ENCODE measurements around the gene WDR37.
A peak's percentile ranks its signal among the peaks of the same experiment; 100 is the strongest.
"Not testable (repeated sequence)": the region's sequence is repeated elsewhere in the genome, so short reads cannot be mapped to it uniquely, and the experiment has no call there.

WDR37 gene

DNA sequence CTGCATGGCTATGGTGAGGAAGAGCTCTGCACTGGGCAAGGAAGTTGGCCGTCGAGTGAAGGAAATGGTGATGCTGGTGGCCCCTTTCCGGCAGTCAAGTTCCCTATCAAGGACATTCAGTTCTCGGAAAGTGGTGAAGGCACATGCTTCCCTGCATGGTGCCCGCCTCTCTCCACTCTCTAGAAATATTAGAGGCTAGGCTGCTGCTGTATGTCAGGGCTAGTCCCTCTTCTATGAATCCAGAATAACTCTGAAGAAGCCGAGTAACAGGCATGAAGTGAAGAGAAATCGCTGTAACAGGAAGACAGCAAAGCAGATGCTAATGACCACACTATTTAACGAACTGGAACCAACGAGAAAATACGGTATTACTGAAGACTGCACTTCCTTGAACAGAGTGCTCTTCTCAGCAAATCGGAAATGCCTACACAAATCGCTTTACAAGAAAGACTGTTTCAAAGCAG lies 12.6 kb upstream of the WDR37 start:
- no peak for DNase-seq

DNA sequence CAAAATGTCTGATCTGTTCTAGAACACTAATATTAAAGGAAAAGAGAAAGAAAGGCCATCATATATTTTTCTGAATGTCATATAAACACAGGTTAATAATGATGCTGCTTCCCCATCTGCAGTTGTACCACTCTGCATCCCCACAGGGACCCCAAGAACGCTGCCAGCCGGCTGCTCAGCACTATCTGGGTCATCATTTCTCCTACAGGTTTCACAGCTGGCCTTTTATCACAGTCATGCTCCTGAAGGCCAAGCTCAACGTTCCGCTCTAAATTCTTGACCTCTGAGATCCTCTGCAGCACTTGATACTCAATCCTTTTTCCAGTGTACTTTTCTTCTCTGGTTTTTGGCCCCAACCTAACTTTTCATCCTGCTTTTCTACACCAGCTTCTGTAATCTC lies 12.0 kb upstream of the WDR37 start:
- no peak for DNase-seq

GRCh38 chr10:1044964-1045363 lies 11.2 kb upstream of the WDR37 start:
- no peak for DNase-seq

- no peak for DNase-seq
Observed at GRCh38 chr10:1045415-1045814, 10.8 kb upstream of the WDR37 start.

GRCh38 chr10:1047937-1048336 lies 8.2 kb upstream of the WDR37 start:
- no peak for DNase-seq

DNA sequence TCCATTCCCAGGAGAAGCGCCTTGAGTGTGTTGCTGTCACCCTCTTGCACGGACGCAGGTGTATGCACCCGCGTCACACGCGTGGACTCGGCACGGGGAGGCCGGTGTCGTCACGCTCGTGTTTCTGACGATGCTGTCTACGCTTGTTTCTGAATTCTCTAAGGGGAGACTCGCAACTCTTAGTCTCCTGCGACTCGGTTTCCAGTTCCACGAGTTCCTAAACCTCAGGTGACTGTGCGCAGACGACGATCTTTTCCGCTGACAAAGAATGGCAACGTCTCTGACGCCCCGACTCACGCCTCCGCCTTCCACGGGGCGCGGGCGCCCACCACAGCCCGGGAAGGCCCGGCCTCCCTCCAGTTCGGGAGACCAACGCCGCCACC lies 7.8 kb upstream of the WDR37 start:
- DNase-seq, result no peak

- DNase-seq, result peak; percentile 97
Observed at GRCh38 chr10:1048732-1049424, 7.3 kb upstream of the WDR37 start, which contains the start of gene IDI1. IDI1 (minus strand) TSS chr10:1049119; CDS start chr10:1049003, 116 bp downstream.

DNA sequence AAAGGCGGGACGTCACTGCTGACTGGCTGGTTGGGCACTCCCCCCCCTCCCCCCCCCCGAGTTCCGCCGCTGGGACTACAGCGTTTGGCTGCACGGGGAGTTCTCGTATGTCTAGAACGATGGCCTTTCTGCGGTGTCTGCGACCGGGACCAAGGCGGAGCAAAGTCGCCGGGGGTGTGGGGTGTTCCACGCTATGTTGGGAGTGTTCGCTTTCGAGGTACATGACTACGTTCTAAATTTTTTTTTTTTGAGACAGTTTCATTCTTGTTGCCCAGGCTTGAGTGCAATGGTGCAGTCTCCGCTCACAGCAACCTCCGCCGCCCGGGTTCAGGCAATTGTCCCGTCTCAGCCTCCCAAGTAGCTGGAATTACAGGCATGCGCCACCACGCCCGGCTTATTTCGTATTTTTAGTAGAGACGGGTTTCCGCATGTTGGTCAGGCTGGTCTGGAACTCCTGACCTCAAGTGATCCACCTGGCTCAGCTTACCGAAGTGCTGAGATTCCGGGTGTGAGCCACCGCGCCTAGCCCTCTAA lies 6.7 kb upstream of the WDR37 start:
- no peak for DNase-seq

DNA sequence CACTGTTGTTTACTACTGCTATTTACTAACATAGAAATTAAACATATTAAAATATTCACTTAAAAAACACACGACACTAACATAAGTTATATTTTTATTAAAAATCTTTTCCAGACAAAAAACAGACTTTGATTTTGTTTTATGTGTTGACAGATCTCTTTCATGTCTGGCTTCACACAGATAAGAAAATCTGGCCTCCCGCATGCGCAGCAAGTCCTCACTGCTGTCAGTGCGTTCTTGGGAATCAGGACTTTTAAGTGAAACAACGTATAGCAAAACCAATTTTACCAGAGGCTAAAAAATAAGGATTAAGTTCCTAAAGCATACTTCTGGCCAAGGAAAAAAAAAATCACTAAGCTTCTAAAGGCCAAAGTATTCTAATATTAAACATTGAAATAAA lies 6.0 kb upstream of the WDR37 start:
- no peak for DNase-seq

DNA sequence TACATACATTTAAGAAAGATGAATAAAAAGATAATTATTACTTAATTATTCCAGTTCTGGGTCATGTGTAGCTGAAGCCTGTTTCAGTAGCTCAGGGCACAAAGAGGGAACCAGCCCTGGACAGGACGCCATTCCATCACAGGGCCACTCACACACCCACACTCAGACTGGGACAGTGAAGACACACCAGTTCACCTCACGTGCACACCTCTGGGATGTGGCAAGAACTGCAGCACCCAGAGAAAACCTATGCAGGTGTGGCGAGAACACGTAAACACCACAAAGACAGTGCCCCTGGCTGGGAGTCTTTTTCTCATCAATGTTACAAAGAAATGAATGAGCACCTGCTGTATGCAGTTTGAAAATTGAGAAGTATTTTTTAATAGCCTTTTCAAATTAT lies 5.6 kb upstream of the WDR37 start:
- no peak for DNase-seq

- no peak for DNase-seq
Observed at GRCh38 chr10:1054684-1055083, 1.5 kb upstream of the WDR37 start.

DNA sequence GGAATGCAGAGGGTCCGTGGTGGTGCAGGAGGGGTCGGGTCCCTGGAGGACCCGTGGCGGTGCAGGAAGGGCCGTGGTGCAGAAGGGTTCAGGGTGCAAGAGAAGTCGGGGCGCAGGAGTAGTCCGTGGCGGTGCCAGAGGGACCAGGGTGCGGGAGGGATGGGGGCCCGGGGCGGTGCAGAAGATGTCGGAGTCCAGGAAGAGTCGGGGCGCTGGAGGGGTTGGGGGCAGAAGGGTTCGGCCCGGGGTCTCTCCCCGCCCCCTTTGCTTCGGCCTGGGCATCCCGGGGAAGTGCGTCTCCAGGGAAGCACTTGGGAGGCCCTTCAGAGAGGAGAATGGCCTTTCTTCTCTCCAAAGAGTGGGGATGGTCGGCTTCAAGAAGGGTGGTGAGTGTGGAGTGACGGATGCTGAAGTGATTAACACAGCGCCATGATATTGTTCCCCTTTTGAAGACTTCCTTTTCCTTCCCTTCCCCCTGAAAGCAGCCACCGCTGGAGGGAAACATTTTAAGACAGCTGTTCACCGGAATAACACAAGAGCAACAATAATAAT lies 997 bp downstream of the WDR37 start:
- DNase-seq, result no peak

DNA sequence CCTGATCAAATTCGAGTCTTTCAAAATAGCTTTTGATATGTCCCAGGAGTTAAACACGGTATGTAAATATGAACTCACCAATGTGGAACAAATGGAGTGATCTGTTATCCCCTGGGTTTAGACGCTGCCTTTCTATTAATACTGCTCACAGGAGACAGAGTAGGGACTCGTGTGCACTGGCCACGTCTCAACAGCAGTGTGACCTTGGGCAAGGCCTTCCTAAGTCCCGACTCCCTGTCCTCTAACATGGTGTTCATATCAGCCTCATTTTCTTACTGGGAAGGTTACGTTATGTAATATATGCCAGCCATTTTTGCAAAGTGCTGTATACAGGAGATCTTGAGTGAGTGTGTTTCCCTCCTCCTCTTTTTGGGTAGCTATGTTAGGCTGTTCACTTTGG lies 1.8 kb downstream of the WDR37 start:
- DNase-seq, result no peak

DNA sequence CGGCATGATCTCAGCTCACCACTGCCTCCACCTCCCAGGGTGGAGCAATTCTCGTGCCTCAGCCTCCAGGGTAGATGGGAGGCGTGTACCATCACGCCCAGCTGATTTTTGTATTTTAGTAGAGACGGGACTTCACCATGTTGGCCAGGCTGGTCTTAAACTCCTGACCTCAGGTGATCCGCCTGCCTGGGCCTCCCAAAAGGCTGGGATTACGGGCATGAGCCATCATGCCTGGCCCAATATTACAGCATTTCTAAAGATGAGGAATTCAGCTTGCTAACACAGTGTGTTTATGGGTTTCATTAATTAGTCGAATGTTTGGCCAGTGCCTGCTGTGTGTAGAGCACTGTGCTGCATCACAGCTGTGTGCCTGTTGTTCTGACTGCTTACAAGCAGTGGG lies 3.7 kb downstream of the WDR37 start:
- DNase-seq, result no peak

- no peak for DNase-seq
Observed at GRCh38 chr10:1061930-1062774, 6.0 kb downstream of the WDR37 start.

GRCh38 chr10:1063232-1063865 lies 7.2 kb downstream of the WDR37 start:
- DNase-seq, result peak; percentile 62

GRCh38 chr10:1064964-1065247 lies 8.7 kb downstream of the WDR37 start:
- DNase-seq, result no peak

DNA sequence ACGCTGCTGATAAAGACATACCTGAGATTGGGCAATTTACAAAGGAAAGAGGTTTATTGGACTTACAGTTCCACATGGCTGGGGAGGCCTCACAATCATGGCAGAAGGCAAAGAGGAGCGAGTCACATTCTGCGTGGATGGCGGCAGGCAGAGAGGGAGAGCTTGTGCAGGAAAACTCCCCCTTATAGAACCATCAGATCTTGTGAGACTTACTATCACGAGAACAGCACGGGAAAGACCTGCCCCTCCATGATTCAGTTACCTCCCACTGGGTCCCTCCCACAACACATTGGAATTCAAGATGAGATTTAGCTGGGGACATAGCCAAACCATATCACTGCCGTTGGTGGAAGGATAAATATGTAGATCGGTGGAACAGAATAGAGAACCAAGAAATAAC lies 10.5 kb downstream of the WDR37 start:
- not testable (repeated sequence) for DNase-seq

DNA sequence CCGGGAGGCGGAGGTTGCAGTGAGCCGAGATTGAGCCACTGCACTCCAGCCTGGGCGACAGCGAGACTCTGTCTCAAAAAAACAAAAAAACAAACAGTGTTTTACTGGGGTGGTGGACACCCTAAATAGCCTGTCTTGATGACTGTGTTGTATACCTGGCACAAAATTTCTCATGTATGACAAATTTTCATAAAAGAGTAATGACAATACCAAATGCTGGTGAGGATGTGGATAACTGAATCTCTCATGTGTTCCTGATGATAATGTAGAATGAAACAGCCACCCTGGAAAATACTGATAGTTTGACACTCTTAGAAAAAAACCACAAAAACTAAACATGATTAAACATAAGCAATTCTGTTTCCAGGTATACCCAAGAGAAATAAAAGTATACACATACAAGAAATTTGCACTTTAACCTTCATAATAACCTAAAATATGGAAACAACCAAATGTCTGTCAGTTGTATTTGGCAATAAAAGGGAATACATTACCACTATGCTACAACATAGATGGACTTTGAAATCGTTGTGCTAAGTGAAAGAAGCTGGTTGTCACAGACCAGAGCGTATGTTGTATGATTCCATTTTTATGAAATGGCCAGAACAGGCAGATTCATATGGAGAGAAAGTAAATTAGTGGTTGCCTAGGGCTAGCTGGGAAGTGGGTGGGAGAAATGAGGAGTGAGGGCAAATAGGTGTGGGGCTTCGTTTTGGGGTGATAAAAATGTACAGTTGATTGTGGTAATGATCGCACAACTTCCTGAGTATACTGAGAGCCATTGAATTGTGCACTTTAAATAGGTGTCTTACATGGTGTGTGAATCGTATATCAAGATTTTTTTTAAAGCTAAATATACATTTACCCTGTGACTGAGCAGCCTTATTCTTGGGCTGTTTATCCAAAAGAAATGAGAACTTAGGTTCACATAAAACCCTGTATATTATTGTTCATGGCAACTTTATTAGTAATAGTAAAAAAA lies 12.5 kb downstream of the WDR37 start:
- DNase-seq, result no peak

GRCh38 chr10:1070919-1071318 lies 14.7 kb downstream of the WDR37 start:
- DNase-seq, result peak; percentile 24

GRCh38 chr10:1074052-1074747 lies 18.0 kb downstream of the WDR37 start:
- DNase-seq, result peak; percentile 37

Data from activated CD8-positive, alpha-beta memory T cell treated with anti-CD3 and anti-CD28 coated beads for 24 hours (primary cell).